C4-2B (cell line): Measurements from ENCODE around the gene CACFD1.

Experiments used
- H3K27ac ChIP-seq: fragments of 450-650 bp; 2 replicates; pipeline ENCODE4 v1.5.1; 2017
- CTCF ChIP-seq: fragments of 450-650 bp; conservative IDR thresholded peaks from 2 replicates; pipeline ENCODE4 v1.5.1; 2017; ENCODE audit warnings: mild to moderate bottlenecking
- ZFX ChIP-seq: fragments of 450-650 bp; IDR thresholded peaks from 2 replicates; pipeline ENCODE4 v1.6.1; 2017

The CACFD1 gene

GRCh38 chr9:133515240-133515610 lies 55.4 kb downstream of the CACFD1 start:
- no peak overlapping the region for H3K27ac ChIP-seq
- no peak for TF ChIP-seq ZFX
- no peak for TF ChIP-seq CTCF

- H3K27ac ChIP-seq, result no peak overlapping the region
- no peak for TF ChIP-seq ZFX
- no peak for TF ChIP-seq CTCF
Observed at GRCh38 chr9:133515615-133516255, 56.0 kb downstream of the CACFD1 start.

- TF ChIP-seq CTCF, result no peak
- TF ChIP-seq ZFX, result no peak
- H3K27ac ChIP-seq, result no peak overlapping the region
Observed at GRCh38 chr9:133516256-133516960, 56.6 kb downstream of the CACFD1 start.

- TF ChIP-seq CTCF (no peak), ZFX (no peak)
- no peak overlapping the region for H3K27ac ChIP-seq
Observed at GRCh38 chr9:133516961-133517350, 57.2 kb downstream of the CACFD1 start.

- no peak overlapping the region for H3K27ac ChIP-seq
- TF ChIP-seq ZFX (no peak), CTCF (no peak)
Observed at GRCh38 chr9:133517711-133518110, 57.9 kb downstream of the CACFD1 start.

GRCh38 chr9:133518200-133518599 lies 58.4 kb downstream of the CACFD1 start:
- TF ChIP-seq ZFX (no peak), CTCF (no peak)

GRCh38 chr9:133518706-133519449 lies 59.1 kb downstream of the CACFD1 start:
- no peak overlapping the region for H3K27ac ChIP-seq
- TF ChIP-seq ZFX, result no peak
- TF ChIP-seq CTCF, result no peak

More at GRCh38 chr9:133518200-133518599, 58.4 kb downstream of the CACFD1 start:
- H3K27ac ChIP-seq, result no peak overlapping the region
